GM12878 (cell line): Measurements from ENCODE around the gene CHKA. TPM values are rescaled to one million over a fixed set of nuclear protein-coding genes. Genes with fewer than 3 reads are reported as not detected.

Experiments
- ATAC-seq: fragments of 200-7000 bp; cut with Tn5 transposase; 3 replicates; pipeline ENCODE4 v1.9.1; 2020; ENCODE audit warnings: mild to moderate bottlenecking, moderate library complexity
- BruUV-seq: library from RNA; stranded (reverse); fragments of 400-500 nt; replicated peaks from 2 replicates; lab custom pipeline; 2021; lab: Mats Ljungman, UMichigan
- CTCF ChIA-PET: fragments of 300-600 bp; sonication (Branson Sonifier 250); formaldehyde crosslinking; extraction: SDS; loops from one replicate; lab custom pipeline; 2021; ENCODE audit warnings: inconsistent platforms; lab: Yijun Ruan, JAX
- POLR2A ChIA-PET: fragments of 350-600 bp; formaldehyde crosslinking; extraction: SDS; loops from one replicate; lab custom pipeline; 2021; ENCODE audit warnings: inconsistent platforms; lab: Charles Lee
- RAD21 ChIA-PET: fragments of 300-600 bp; sonication (Branson Sonifier 250); formaldehyde crosslinking; loops from one replicate; lab custom pipeline; 2023; ENCODE audit warnings: antibody characterized with exemption; ENCODE audit not compliant: unreplicated experiment; lab: Charles Lee
- SMC1A ChIA-PET: fragments of 300-600 bp; sonication (Branson Sonifier 250); formaldehyde crosslinking; loops from one replicate; lab custom pipeline; 2023; ENCODE audit not compliant: unreplicated experiment, uncharacterized antibody; lab: Charles Lee
- DNase-seq: peaks from one replicate; pipeline ENCODE4 v3.0.0-alpha.2; 2011; ENCODE audit warnings: low read depth, low spot score
- FAIRE-seq: peaks from 3 replicates; lab custom pipeline; 2011; peaks lifted over from hg19 to GRCh38; lab: Jason Lieb, UNC
- H2AFZ ChIP-seq: 2 replicates; pipeline ENCODE4 v1.6.0; 2011; ENCODE audit warnings: low read depth, low read length, control low read depth; ENCODE audit not compliant: control insufficient read depth
- H3K27ac ChIP-seq: 2 replicates; pipeline ENCODE4 v1.5.1; 2011; ENCODE audit warnings: control low read depth; ENCODE audit not compliant: control insufficient read depth, insufficient read depth
- H3K27me3 ChIP-seq, 2 experiments: replicated peaks in 1 of 2; 2 replicates each; pipeline versions ENCODE4 v1.6.0 to v1.6.1; 2011; ENCODE audit warnings: low read length in 1 of 2; ENCODE audit not compliant: control insufficient read depth in 2 of 2, insufficient read depth in 2 of 2
- H3K36me3 ChIP-seq, 2 experiments: 2 replicates each; pipeline ENCODE4 v1.5.1; 2011; ENCODE audit warnings: low read length in 1 of 2; ENCODE audit not compliant: control insufficient read depth in 2 of 2, insufficient read depth in 2 of 2
- H3K4me1 ChIP-seq: 2 replicates; pipeline ENCODE4 v1.6.1; 2011; ENCODE audit warnings: mild to moderate bottlenecking, low read length, moderate library complexity, mixed read lengths; ENCODE audit not compliant: control insufficient read depth, insufficient read depth
- H3K4me2 ChIP-seq: 2 replicates; pipeline ENCODE4 v1.6.0; 2011; ENCODE audit warnings: control low read depth; ENCODE audit not compliant: control insufficient read depth, insufficient read depth
- H3K4me3 ChIP-seq: fragments of 200-600 bp; sonication (generic); 2 replicates; pipeline ENCODE4 v1.5.1; 2016
- H3K79me2 ChIP-seq: 2 replicates; pipeline ENCODE4 v1.6.0; 2011; ENCODE audit warnings: low read length; ENCODE audit not compliant: control insufficient read depth, insufficient read depth
- H3K9ac ChIP-seq: 2 replicates; pipeline ENCODE4 v1.8.0; 2011; ENCODE audit warnings: low read length, control low read depth, mixed read lengths; ENCODE audit not compliant: control insufficient read depth, insufficient read depth
- H3K9me3 ChIP-seq: replicated peaks from 3 replicates; pipeline ENCODE4 v1.5.1; 2011; ENCODE audit warnings: mild to moderate bottlenecking, low read length; ENCODE audit not compliant: control insufficient read depth, insufficient read depth
- H4K20me1 ChIP-seq: 2 replicates; pipeline ENCODE4 v1.6.0; 2011; ENCODE audit not compliant: control insufficient read depth, insufficient read depth
- ASH2L ChIP-seq: fragments of 300-600, 200-600 bp; sonication (generic); IDR thresholded peaks from 2 replicates; pipeline ENCODE4 v1.6.1; 2017; ENCODE audit warnings: low read depth, mild to moderate bottlenecking, borderline replicate concordance
- ATF2 ChIP-seq: IDR thresholded peaks from 2 replicates; pipeline ENCODE4 v1.6.1; 2012; ENCODE audit warnings: low read length, inconsistent platforms
- BACH1 ChIP-seq: fragments of 450-650 bp; IDR thresholded peaks from 2 replicates; pipeline ENCODE4 v1.6.1; 2017; ENCODE audit warnings: mild to moderate bottlenecking, borderline replicate concordance
- BRCA1 ChIP-seq: IDR thresholded peaks from 2 replicates; pipeline ENCODE4 v1.6.1; 2011; ENCODE audit warnings: low read depth, low read length, improper control_type of control experiment
- ELK1 ChIP-seq: IDR thresholded peaks from 2 replicates; pipeline ENCODE4 v1.6.1; 2012; ENCODE audit warnings: low read depth, low read length, improper control_type of control experiment
- EP300 ChIP-seq, 2 experiments: fragments of 150-350 bp in 1 of 2; IDR thresholded peaks; 2 replicates each; pipeline ENCODE4 v1.6.1; 2011 to 2012; ENCODE audit warnings: low read depth in 2 of 2, low read length in 2 of 2, borderline replicate concordance in 1 of 2, improper control_type of control experiment in 1 of 2, inconsistent platforms in 1 of 2; ENCODE audit not compliant: control insufficient read depth in 1 of 2
- HCFC1 ChIP-seq: fragments of 150-350 bp; IDR thresholded peaks from 2 replicates; pipeline ENCODE4 v1.6.1; 2014; ENCODE audit warnings: low read length
- IRF3 ChIP-seq: fragments of 450-650 bp; IDR thresholded peaks from 2 replicates; pipeline ENCODE4 v1.6.1; 2014; ENCODE audit warnings: mild to moderate bottlenecking
- IRF5 ChIP-seq: fragments of 450-650 bp; IDR thresholded peaks from 2 replicates; pipeline ENCODE4 v1.6.1; 2017; ENCODE audit warnings: borderline replicate concordance
- JUND ChIP-seq: IDR thresholded peaks from 2 replicates; pipeline ENCODE4 v1.6.1; 2012; ENCODE audit warnings: low read depth, mild to moderate bottlenecking, low read length, improper control_type of control experiment, moderate library complexity
- NRF1 ChIP-seq: conservative IDR thresholded peaks from 2 replicates; pipeline ENCODE4 v1.6.1; 2011; ENCODE audit warnings: mild to moderate bottlenecking, low read depth, low read length, improper control_type of control experiment
- SMAD1 ChIP-seq: fragments of 450-650 bp; IDR thresholded peaks from 2 replicates; pipeline ENCODE4 v1.6.1; 2018; ENCODE audit warnings: mild to moderate bottlenecking, low read depth; ENCODE audit not compliant: partially characterized antibody
- TCF7 ChIP-seq: IDR thresholded peaks from 2 replicates; pipeline ENCODE4 v1.6.1; 2014; ENCODE audit warnings: antibody characterized with exemption, borderline replicate concordance
- ZBTB33 ChIP-seq: fragments of 450-650 bp; IDR thresholded peaks from 2 replicates; pipeline ENCODE4 v1.6.1; 2017; ENCODE audit warnings: mild to moderate bottlenecking
- ZNF622 ChIP-seq: fragments of 450-650 bp; IDR thresholded peaks from 2 replicates; pipeline ENCODE4 v1.6.1; 2017; ENCODE audit warnings: mild to moderate bottlenecking, inconsistent platforms
- ZSCAN29 ChIP-seq: fragments of 450-650 bp; IDR thresholded peaks from 2 replicates; pipeline ENCODE4 v1.6.1; 2017; ENCODE audit warnings: mild to moderate bottlenecking, moderate library complexity
- WGBS: methylation state at CpG from one replicate; pipeline ENCODE4 v1.1.6; 2016; ENCODE audit warnings: low lambda C conversion rate; ENCODE audit not compliant: insufficient replicate concordance, insufficient coverage; ENCODE audit errors: missing lambda C conversion rate; 5-methylcytosine and 5-hydroxymethylcytosine counted together
- in situ Hi-C: fragments of 300-500 bp; cut with MboI; formaldehyde crosslinking; loops from 9 replicates; pipeline ENCODE4 v1.14.3; 2018; ENCODE audit warnings: mixed read lengths
- intact Hi-C: fragments of 100-400 bp; cut with micrococcal nuclease; formaldehyde crosslinking; loops from one replicate; pipeline ENCODE4 v1.14.2; 2022; ENCODE audit not compliant: unreplicated experiment
- polyA plus RNA-seq, 11 experiments: library from polyadenylated mRNA; depleted of rRNA in 4 of 11; unstranded in 6 of 11; stranded (reverse) in 5 of 11; fragments of >200 nt; fragmentation: Nextera tagmentation in 4 of 11; fragmentation: Illumina TruSeq in 1 of 11; extraction: Ambion mirVana in 4 of 11; extraction: Trizol in 1 of 11; gene quantifications; 1 replicate in 1 of 11; 2 replicates in 10 of 11; pipeline versions ENCODE4 v1.2.1 to v1.2.3, GENCODE V29; 2011 to 2016; ENCODE audit warnings: inconsistent platforms in 2 of 11, missing spikeins in 2 of 11, low read depth in 1 of 11
- total RNA-seq, 4 experiments: library from RNA; depleted of rRNA in 3 of 4; stranded (reverse); fragments of >200 nt in 3 of 4; fragmentation: Illumina TruSeq in 1 of 4; extraction: Trizol in 1 of 4; gene quantifications; 2 replicates each; pipeline versions ENCODE4 v1.2.1 to v1.2.3, GENCODE V29; 2013 to 2021

The CHKA gene
- total and polyA plus RNA-seq, 10 of the 15 experiments (the other 5 are each of a cell fraction or from before 2014, with no cell fraction given): 5.2 to 29.2 (median 21.2) TPM

- intact Hi-C loops: no loop called here
- no peaks in the 10 kb centered on the region for H3K36me3 ChIP-seq
- no peaks in the 10 kb centered on the region for H4K20me1 ChIP-seq
- H3K27me3 ChIP-seq: no peaks in the 10 kb centered on the region; a peak in 1 of 4 replicates
- DNase-seq (no peak), FAIRE-seq (no peak), ATAC-seq (no peak)
- in situ Hi-C loops: no loop called here
- H3K4me2 ChIP-seq: no peak overlapping the region
- H3K4me3 ChIP-seq: no peak overlapping the region
- no peak overlapping the region for H3K9ac ChIP-seq
- SMC1A ChIA-PET: no interaction called here
- RAD21 ChIA-PET: interaction anchor here (2.0 kb wide), 1 partner anchor 8 kb away, joined by 5 read pairs; the partner anchor contains the start of gene ALDH3B1
- H3K27ac ChIP-seq: no peak overlapping the region
- POLR2A ChIA-PET: no interaction called here
- no TSS peak for BruUV-seq
- CTCF ChIA-PET: no interaction called here
- no peaks in the 10 kb centered on the region for H3K79me2 ChIP-seq
- H3K4me1 ChIP-seq: no peaks in the 10 kb centered on the region
- H2AFZ ChIP-seq: no peak overlapping the region
- H3K9me3 ChIP-seq: no peaks in the 10 kb centered on the region
- 46% methylated on average over 15 of the region's 18 CpGs for WGBS
- TF ChIP-seq SMAD1 (no peak), TCF7 (no peak), ELK1 (no peak), ZBTB33 (no peak), ASH2L (no peak), NRF1 (no peak), IRF3 (no peak), JUND (no peak), ZSCAN29 (no peak), ATF2 (no peak), IRF5 (no peak), HCFC1 (no peak), BRCA1 (no peak), EP300 (IDR thresholded peaks at IDR 0.05; ENCODE audit: borderline replicate concordance in 1 of 2, control insufficient read depth in 1 of 2, low read depth in 2 of 2, low read length in 2 of 2) (no peak), ZNF622 (no peak), BACH1 (no peak)
Measured at GRCh38 chr11:68018730-68019190, 102.4 kb downstream of the CHKA start.
